Mesendoderm (in vitro differentiated cells): ENCODE measurements around the gene NME4.

Experiments
- DNase-seq: peaks from one replicate; pipeline ENCODE4 v3.0.0; 2013
- H2AK5ac ChIP-seq: 2 replicates; pipeline ENCODE4 v1.6.1; 2013; ENCODE audit warnings: low read length, inconsistent platforms
- H2BK120ac ChIP-seq: 2 replicates; pipeline ENCODE4 v1.6.1; 2013; ENCODE audit warnings: low read depth, mild to moderate bottlenecking, low read length, moderate library complexity, mixed read lengths
- H2BK15ac ChIP-seq: replicated peaks from 2 replicates; pipeline ENCODE4 v1.6.1; 2013; ENCODE audit warnings: low read depth, mild to moderate bottlenecking, moderate library complexity
- H2BK5ac ChIP-seq: 2 replicates; pipeline ENCODE4 v1.6.1; 2013; ENCODE audit warnings: low read length, inconsistent platforms
- H3K18ac ChIP-seq: 2 replicates; pipeline ENCODE4 v1.6.1; 2013; ENCODE audit warnings: mild to moderate bottlenecking, low read length, mixed read lengths
- H3K23ac ChIP-seq: one replicate; pipeline ENCODE4 v1.6.1; 2013; ENCODE audit warnings: low read length
- H3K27ac ChIP-seq: 2 replicates; pipeline ENCODE4 v1.5.1; 2013; ENCODE audit warnings: low read depth, mild to moderate bottlenecking, inconsistent platforms, low read length, moderate library complexity
- H3K27me3 ChIP-seq: 2 replicates; pipeline ENCODE4 v1.6.1; 2013; ENCODE audit warnings: low read length, control low read depth, mild to moderate bottlenecking, inconsistent platforms; ENCODE audit not compliant: insufficient read depth, poor library complexity
- H3K36me3 ChIP-seq: 2 replicates; pipeline ENCODE4 v1.6.1; 2013; ENCODE audit warnings: low read length, inconsistent platforms; ENCODE audit not compliant: control insufficient read depth, insufficient read depth
- H3K4ac ChIP-seq: one replicate; pipeline ENCODE4 v1.6.1; 2013; ENCODE audit warnings: low read depth, mild to moderate bottlenecking, low read length, moderate library complexity
- H3K4me1 ChIP-seq: 2 replicates; pipeline ENCODE4 v1.6.1; 2013; ENCODE audit warnings: low read depth, low read length, inconsistent platforms; ENCODE audit not compliant: control insufficient read depth
- H3K4me2 ChIP-seq: 2 replicates; pipeline ENCODE4 v1.6.1; 2013; ENCODE audit warnings: low read length
- H3K4me3 ChIP-seq: 2 replicates; pipeline ENCODE4 v1.5.1; 2013; ENCODE audit warnings: mild to moderate bottlenecking, low read length
- H3K56ac ChIP-seq: one replicate; pipeline ENCODE4 v1.6.1; 2013; ENCODE audit warnings: low read length
- H3K79me1 ChIP-seq: 2 replicates; pipeline ENCODE4 v1.6.1; 2013; ENCODE audit warnings: low read length, inconsistent platforms
- H3K79me2 ChIP-seq: 2 replicates; pipeline ENCODE4 v1.6.1; 2013; ENCODE audit warnings: mild to moderate bottlenecking, low read length; ENCODE audit not compliant: control insufficient read depth, insufficient read depth
- H3K9ac ChIP-seq: 2 replicates; pipeline ENCODE4 v1.6.1; 2013; ENCODE audit warnings: low read length, inconsistent platforms
- H4K5ac ChIP-seq: one replicate; pipeline ENCODE4 v1.6.1; 2013; ENCODE audit warnings: low read length
- H4K8ac ChIP-seq: one replicate; pipeline ENCODE4 v1.6.1; 2013; ENCODE audit warnings: low read depth, mild to moderate bottlenecking, control low read depth, low read length, moderate library complexity
- WGBS: extraction: QIAGEN DNeasy Blood & Tissue Kit; methylation state at CpG from one replicate; pipeline ENCODE4 v1.1.7; 2013; ENCODE audit warnings: low lambda C conversion rate, missing lambda C conversion rate; ENCODE audit not compliant: insufficient coverage; ENCODE audit errors: extremely low coverage; 5-methylcytosine and 5-hydroxymethylcytosine counted together

NME4 gene

GRCh38 chr16:424623-425081 lies 27.7 kb downstream of the NME4 start:
- Histone ChIP-seq H3K23ac (no peak overlapping the region), H2BK15ac (no peak overlapping the region), H3K4me1 (no peaks in the 10 kb centered on the region), H3K4me2 (peak overlapping the region; percentile 96), H3K36me3 (no peaks in the 10 kb centered on the region), H3K18ac (no peak overlapping the region), H2AK5ac (no peak overlapping the region), H4K5ac (no peak overlapping the region), H3K27ac (no peak overlapping the region), H4K8ac (no peak overlapping the region), H3K79me1 (peaks cover 11% of the 10 kb centered on the region), H3K4ac (no peak overlapping the region), H2BK120ac (no peak overlapping the region), H2BK5ac (no peak overlapping the region), H3K56ac (peak overlapping the region; percentile 88), H3K79me2 (peaks cover 17% of the 10 kb centered on the region), H3K4me3 (no peak overlapping the region), H3K9ac (peak overlapping the region; percentile 78), H3K27me3 (peaks cover 7% of the 10 kb centered on the region)
- no peak for DNase-seq
- no CpG with 5 or more reads among the region's 31 CpGs for WGBS

- H2AK5ac ChIP-seq: no peak within 1 kb of the TSS
- H2BK15ac ChIP-seq: no peak within 1 kb of the TSS
- H4K5ac ChIP-seq: no peak within 1 kb of the TSS
- peaks cover 7% of the 10 kb centered on the region for H3K27me3 ChIP-seq
- H3K27ac ChIP-seq: no peak within 1 kb of the TSS
- H4K8ac ChIP-seq: no peak within 1 kb of the TSS
- H3K9ac ChIP-seq: peak within 1 kb of the TSS; percentile 78
- no peak within 1 kb of the TSS for H2BK5ac ChIP-seq
- H3K4ac ChIP-seq: peak within 1 kb of the TSS; percentile 75
- peak within 1 kb of the TSS; percentile 80 for H3K23ac ChIP-seq
- H3K56ac ChIP-seq: peak within 1 kb of the TSS; percentile 88
- H3K36me3 ChIP-seq: no peaks in the 10 kb centered on the region
- H2BK120ac ChIP-seq: no peak within 1 kb of the TSS
- H3K79me1 ChIP-seq: peaks cover 11% of the 10 kb centered on the region
- no CpG with 5 or more reads among the region's 77 CpGs for WGBS
- peaks cover 20% of the 10 kb centered on the region for H3K79me2 ChIP-seq
- H3K4me2 ChIP-seq: peak within 1 kb of the TSS; percentile 96
- peak; percentile 85 for DNase-seq
- H3K4me3 ChIP-seq: peak within 1 kb of the TSS; percentile 45
- H3K4me1 ChIP-seq: no peaks in the 10 kb centered on the region
- H3K18ac ChIP-seq: peak within 1 kb of the TSS; percentile 92
Measured at GRCh38 chr16:425082-425718, 28.2 kb downstream of the NME4 start, which contains the start of gene RAB11FIP3. RAB11FIP3 (plus strand) TSS chr16:425649; CDS start chr16:426007, 358 bp downstream.

GRCh38 chr16:425740-426114 lies 28.7 kb downstream of the NME4 start:
- no peak for DNase-seq
- H3K23ac ChIP-seq: no peak overlapping the region
- H3K79me1 ChIP-seq: peaks cover 14% of the 10 kb centered on the region
- no peak overlapping the region for H3K27ac ChIP-seq
- no peak overlapping the region for H4K8ac ChIP-seq
- peak overlapping the region; percentile 92 for H3K18ac ChIP-seq
- no peak overlapping the region for H2BK5ac ChIP-seq
- no peak overlapping the region for H2AK5ac ChIP-seq
- H2BK15ac ChIP-seq: no peak overlapping the region
- no CpG with 5 or more reads among the region's 63 CpGs for WGBS
- H3K9ac ChIP-seq: peak overlapping the region; percentile 65
- peak overlapping the region; percentile 45 for H3K4me3 ChIP-seq
- peaks cover 22% of the 10 kb centered on the region for H3K79me2 ChIP-seq
- H3K4me1 ChIP-seq: no peaks in the 10 kb centered on the region
- H3K27me3 ChIP-seq: peaks cover 7% of the 10 kb centered on the region
- no peaks in the 10 kb centered on the region for H3K36me3 ChIP-seq
- peak overlapping the region; percentile 84 for H3K56ac ChIP-seq
- H4K5ac ChIP-seq: no peak overlapping the region
- no peak overlapping the region for H2BK120ac ChIP-seq
- peak overlapping the region; percentile 73 for H3K4me2 ChIP-seq
- peak overlapping the region; percentile 75 for H3K4ac ChIP-seq

GRCh38 chr16:426115-426905 lies 29.3 kb downstream of the NME4 start:
- H3K18ac ChIP-seq: peak overlapping the region; percentile 92
- no peak overlapping the region for H3K27ac ChIP-seq
- WGBS: no CpG with 5 or more reads among the region's 97 CpGs
- H3K4ac ChIP-seq: peak overlapping the region; percentile 75
- H3K9ac ChIP-seq: peak overlapping the region; percentile 65
- H3K23ac ChIP-seq: peak overlapping the region; percentile 80
- no peak overlapping the region for H4K8ac ChIP-seq
- peak; percentile 32 for DNase-seq
- peak overlapping the region; percentile 84 for H3K56ac ChIP-seq
- no peak overlapping the region for H2BK5ac ChIP-seq
- H4K5ac ChIP-seq: no peak overlapping the region
- no peak overlapping the region for H2BK120ac ChIP-seq
- peak overlapping the region; percentile 73 for H3K4me2 ChIP-seq
- no peak overlapping the region for H2BK15ac ChIP-seq
- peaks cover 16% of the 10 kb centered on the region for H3K79me1 ChIP-seq
- no peak overlapping the region for H2AK5ac ChIP-seq
- H3K36me3 ChIP-seq: no peaks in the 10 kb centered on the region
- H3K4me1 ChIP-seq: no peaks in the 10 kb centered on the region
- peaks cover 25% of the 10 kb centered on the region for H3K79me2 ChIP-seq
- H3K4me3 ChIP-seq: peak overlapping the region; percentile 45
- H3K27me3 ChIP-seq: peaks cover 7% of the 10 kb centered on the region

GRCh38 chr16:426906-427249 lies 29.9 kb downstream of the NME4 start:
- DNase-seq: no peak
- Histone ChIP-seq H3K18ac (no peak overlapping the region), H4K5ac (no peak overlapping the region), H3K27ac (no peak overlapping the region), H3K79me2 (peaks cover 25% of the 10 kb centered on the region), H3K4me3 (peak overlapping the region; percentile 45), H3K9ac (peak overlapping the region; percentile 65), H3K36me3 (no peaks in the 10 kb centered on the region), H2BK120ac (no peak overlapping the region), H3K79me1 (peaks cover 16% of the 10 kb centered on the region), H2BK15ac (no peak overlapping the region), H2AK5ac (no peak overlapping the region), H4K8ac (no peak overlapping the region), H3K4me2 (peak overlapping the region; percentile 73), H3K4me1 (no peaks in the 10 kb centered on the region), H3K27me3 (peaks cover 7% of the 10 kb centered on the region), H3K56ac (peak overlapping the region; percentile 84), H2BK5ac (no peak overlapping the region), H3K23ac (no peak overlapping the region), H3K4ac (no peak overlapping the region)
- WGBS: no CpG with 5 or more reads among the region's 13 CpGs
